NCI-H82 (cell line): ENCODE data around the gene SLC22A15.
"Not testable (repeated sequence)": the region's sequence is repeated elsewhere in the genome, so short reads cannot be mapped to it uniquely, and the experiment has no call there.

ENCODE experiments used
- DNase-seq: peaks from one replicate; lab custom pipeline; 2025; lab: John Stamatoyannopoulos, UW

Gene SLC22A15

DNA sequence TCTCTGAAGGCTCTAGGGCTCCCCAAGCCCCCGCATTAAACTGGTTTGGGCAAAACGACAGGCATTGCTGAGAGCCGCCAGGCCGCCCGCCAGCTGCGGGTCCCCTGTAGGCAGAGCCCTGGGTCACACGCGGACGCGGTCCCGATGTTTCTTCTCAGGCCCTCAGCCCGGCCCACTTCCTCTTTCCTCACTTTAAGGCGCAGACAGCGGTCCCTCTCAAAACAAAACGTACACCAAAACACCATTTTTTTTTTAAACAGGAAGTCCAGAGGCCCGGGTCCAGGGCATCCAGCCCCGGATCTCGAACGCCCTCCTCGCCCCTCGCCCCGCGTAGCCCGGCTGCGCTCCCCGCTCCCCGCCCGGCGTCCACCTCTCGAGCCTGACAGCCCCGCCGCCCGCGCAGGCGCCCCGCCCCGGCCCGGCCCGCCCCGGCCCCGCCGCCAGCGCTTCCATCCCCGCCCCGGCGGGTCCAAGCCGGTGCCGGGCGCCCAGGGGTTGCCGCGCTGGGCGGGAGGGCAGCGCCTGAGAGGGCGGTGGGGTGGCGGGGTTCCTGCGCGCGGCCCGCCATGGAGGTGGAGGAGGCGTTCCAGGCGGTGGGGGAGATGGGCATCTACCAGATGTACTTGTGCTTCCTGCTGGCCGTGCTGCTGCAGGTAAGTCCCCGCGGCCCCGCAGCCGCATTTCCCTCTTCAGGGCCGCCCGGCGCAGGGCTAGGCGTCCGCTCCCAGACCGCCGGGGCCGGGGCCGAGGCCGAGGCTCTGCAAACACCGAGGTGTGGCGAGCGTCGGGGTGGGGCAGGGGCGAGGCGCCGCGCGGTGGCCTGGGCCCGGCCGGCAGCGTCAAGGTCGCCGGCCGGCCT, at the start of gene SLC22A15:
SLC22A15 (plus strand) TSS at position 452 of the 859 bp plus-strand sequence; CDS start at position 567, 115 bp downstream.
- DNase-seq: peak; percentile 14

- DNase-seq: no peak
These were observed 48.3 kb upstream of the SLC22A15 start for GRCh38 chr1:115927971-115928370.

DNA sequence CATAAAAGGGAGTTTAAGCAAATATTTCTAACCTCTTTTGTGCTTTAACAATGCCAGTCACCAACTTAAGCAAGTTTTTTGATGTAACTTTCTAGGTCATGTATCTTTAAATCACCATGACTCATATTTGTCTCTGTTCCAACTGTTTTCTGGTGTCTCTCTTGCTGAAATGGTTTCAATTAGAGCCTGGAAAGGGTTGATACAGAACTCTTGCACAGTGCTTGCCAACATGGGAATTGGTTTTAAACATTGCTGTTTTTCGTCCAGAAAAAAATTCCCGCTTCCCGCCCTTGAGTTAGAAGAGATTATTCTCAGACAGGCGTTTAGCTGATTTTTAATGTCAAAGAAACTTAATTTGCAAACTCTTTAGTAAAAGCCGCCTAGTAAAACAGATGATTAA, 46.4 kb upstream of the SLC22A15 start:
- DNase-seq: no peak

- no peak for DNase-seq
These were observed 42.7 kb upstream of the SLC22A15 start for GRCh38 chr1:115933625-115934024.

- no peak for DNase-seq
These were observed 36.9 kb upstream of the SLC22A15 start for GRCh38 chr1:115939455-115939854.

- DNase-seq: no peak
These were observed 30.2 kb upstream of the SLC22A15 start for GRCh38 chr1:115946116-115946515.

- DNase-seq: no peak
These were observed 27.2 kb upstream of the SLC22A15 start for GRCh38 chr1:115949156-115949555.

GRCh38 chr1:115951560-115951959, 24.8 kb upstream of the SLC22A15 start:
- no peak for DNase-seq

GRCh38 chr1:115952547-115952946, 23.8 kb upstream of the SLC22A15 start:
- no peak for DNase-seq

GRCh38 chr1:115953180-115953579, 23.1 kb upstream of the SLC22A15 start:
- DNase-seq: no peak

DNA sequence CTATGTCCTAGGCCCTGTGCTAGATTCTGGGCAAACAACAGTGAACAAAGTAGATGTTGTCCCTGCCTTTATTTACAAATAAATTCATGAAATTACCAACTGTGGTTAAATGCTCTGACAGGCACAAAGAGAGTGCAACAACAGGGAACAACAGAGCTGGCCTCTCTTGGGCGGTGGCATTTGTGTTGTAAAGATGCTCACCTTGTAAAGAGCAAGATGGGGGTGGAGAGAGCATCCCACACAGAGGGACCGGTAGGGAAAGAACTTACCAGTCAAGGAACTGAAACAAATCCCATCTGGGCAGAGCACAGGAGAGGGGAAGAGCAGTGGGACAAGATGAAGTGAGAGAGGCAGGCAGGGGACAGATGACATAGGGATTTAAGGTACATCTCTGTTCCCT, 21.6 kb upstream of the SLC22A15 start:
- no peak for DNase-seq

- DNase-seq: no peak
These were observed 21.1 kb upstream of the SLC22A15 start for GRCh38 chr1:115955228-115955627.

GRCh38 chr1:115958866-115959265, 17.4 kb upstream of the SLC22A15 start:
- no peak for DNase-seq

- peak; percentile 80 for DNase-seq
These were observed 6.8 kb upstream of the SLC22A15 start for GRCh38 chr1:115969509-115969908.

DNA sequence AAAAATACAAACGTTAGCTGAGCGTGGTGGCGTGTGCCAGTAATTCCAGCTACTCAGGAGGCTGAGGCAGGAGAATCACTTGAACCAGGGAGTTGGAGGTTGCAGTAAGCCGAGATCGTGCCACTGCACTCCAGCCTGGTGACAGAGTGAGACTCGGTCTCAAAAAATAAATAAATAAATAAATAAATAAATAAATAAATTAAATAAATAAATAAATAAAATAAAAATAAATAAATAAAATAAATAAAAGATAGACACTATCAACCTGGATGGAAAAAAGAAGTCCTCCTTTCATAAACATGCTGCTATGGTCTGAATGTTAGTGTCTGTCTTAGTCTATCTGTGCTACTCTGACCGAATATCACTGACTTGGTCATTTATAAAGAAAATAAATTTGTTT, 4.5 kb upstream of the SLC22A15 start:
- DNase-seq: not testable (repeated sequence)

- DNase-seq: no peak
These were observed 3.2 kb upstream of the SLC22A15 start for GRCh38 chr1:115973154-115973553.

DNA sequence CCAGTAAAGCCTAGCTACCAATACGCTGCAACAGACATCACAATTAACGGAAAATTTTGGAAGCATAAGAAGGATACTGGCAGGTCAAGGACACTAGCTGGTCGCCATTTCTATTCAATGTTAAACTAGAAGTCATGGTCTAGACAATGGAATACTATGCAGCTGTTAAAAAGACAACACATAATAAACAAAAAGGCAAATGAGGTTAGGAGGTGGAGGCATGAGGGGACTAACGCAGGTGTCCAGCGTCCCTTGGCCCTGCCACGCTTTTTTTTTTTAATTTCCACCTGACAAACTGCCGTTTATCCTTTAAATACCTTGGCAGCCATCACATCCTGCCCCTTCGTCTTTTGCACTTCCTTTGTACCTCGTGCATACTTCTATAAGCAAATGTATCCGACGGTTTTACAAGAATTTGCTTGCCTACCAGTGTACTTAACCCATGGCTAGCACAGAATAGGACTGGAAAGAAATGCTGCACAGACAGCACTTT, 698 bp upstream of the SLC22A15 start:
- DNase-seq: no peak

DNA sequence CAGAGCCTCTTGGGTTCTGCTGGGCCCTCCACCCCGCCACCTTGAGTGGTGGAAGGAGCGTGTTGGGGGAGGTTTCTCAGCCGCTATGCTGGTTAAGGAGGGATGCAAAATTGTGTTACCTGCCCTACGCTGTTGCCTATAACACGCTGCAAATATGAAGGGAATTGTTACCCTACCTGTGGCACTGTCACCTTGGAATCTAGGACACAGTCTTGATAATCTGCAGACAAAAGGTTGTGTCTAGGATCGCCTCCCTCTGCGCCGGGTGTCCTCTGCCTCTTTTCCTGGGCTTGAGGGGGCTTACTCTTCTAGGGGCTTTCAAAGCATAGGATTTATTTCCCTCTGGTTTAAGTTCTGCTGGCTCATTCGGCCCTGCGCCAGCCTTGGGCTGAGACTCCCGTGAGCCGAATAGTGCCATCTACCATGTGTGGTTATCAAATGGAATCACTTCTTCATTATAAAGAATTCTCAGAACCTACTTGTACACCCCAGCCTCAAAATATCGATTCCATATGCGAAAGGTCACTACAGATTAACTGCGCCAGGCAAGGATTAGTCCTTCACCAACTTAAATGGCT, 697 bp downstream of the SLC22A15 start:
- DNase-seq: no peak

DNA sequence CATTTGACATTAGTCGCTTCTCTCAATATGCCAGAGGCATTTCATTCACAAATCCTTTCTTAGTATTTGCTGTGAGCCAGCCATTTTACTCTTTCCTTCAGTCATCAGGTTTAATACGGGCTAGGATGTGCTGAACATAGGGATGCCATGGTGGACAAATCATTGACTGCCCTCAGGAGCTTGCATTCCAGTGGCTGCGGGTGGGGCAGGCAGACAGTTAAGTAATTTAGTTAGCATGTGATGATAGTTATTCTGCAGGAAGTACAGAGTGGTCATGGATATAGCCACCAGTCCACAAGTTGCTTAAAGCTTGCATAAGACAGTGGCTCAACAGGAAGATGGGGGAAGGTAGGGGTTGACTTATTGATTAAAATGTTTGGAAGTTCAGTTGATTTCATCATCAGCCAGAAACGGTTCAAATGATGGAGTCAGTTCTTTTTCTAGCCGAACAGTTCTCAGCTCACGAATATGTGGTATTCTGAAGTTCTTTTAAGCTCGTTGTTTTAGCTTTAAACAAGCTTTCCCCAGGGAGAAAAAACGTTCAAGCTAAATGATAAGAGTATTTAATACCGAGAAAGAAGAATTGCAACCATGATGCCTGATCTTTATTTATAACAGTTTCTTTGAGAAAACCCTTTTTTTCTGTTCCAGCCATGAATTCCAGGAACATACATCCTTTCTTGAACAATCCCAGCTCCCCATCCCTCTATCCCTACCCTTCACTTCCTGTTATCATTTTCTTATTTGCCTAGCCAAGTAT, 1.4 kb downstream of the SLC22A15 start:
- peak; percentile 13 for DNase-seq

GRCh38 chr1:115978292-115978941, 2.1 kb downstream of the SLC22A15 start:
- DNase-seq: no peak

DNA sequence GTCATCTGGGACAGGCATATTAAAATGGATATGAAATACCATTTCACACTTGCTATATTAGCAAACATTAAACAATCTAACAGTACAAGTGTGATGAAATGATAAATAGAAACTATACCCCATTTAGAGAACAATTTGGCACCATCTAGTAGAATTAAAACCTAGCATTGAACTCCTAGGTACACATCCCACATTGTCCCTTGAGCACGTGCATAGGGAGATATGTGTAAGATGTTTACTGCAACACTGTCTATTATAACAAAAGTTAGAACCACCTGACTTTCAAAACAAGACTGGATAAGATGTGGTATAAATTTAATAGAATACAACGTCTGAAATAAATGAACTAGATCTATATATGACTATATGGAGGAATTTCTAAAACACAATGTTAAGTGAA, 3.8 kb downstream of the SLC22A15 start:
- no peak for DNase-seq
